CD4-positive, alpha-beta T cell treated with Interleukin-4 for 4 hours (primary cell): ENCODE data around the gene HSPB7.
"Not testable (repeated sequence)": the region's sequence is repeated elsewhere in the genome, so short reads cannot be mapped to it uniquely, and the experiment has no call there.

Source experiments
- DNase-seq: peaks from one replicate; pipeline ENCODE4 v3.0.0-alpha.2; 2020

HSPB7 gene

GRCh38 chr1:16020878-16021277 is 3.0 kb upstream of the HSPB7 start:
- DNase-seq = not testable (repeated sequence)

DNA sequence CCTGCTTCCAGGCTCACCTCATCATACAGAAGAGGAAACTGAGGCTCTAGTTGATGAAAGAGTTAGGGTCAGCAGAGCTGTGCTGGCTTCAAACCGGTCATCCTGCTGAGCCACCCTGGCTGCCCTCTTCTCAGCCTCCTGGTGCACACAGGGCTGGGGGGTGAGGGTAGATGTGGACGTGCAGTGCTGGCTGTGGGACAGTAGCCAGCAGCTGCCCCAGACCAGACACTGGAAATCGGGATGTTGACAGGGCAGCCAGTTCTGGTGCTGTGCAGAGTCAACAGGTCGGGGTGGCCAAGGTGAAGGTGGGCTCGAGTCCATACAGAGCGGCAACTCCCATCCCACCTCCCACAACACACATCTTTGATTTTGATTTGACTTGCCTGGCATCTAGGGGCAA is 2.5 kb upstream of the HSPB7 start:
- no peak for DNase-seq

- DNase-seq = no peak
Measured at GRCh38 chr1:16019644-16020277, 1.9 kb upstream of the HSPB7 start.

GRCh38 chr1:16018749-16019643 is 1.2 kb upstream of the HSPB7 start:
- no peak for DNase-seq

DNA sequence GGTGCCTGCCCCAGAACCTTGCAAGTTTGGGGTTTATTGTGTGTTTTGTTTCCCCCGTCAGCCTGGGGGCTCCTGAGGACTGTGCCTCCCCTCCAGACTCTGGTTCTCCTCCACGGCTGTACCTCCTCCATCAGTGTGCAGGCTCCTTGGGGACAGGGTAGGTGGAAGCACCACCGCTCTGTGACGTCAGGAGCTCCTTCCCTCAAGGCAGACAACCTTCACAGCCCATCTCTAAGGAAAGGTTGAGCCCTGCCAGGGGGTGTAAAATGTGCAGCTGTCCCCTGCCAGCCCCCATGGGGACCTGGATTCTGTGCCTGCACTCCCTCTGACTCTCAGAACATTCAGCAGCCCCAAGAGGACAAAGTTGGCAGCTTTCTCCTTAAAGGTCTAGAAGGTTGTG is 465 bp upstream of the HSPB7 start:
- DNase-seq = no peak

- DNase-seq = no peak
Measured at GRCh38 chr1:16017076-16017460, 775 bp downstream of the HSPB7 start.

DNA sequence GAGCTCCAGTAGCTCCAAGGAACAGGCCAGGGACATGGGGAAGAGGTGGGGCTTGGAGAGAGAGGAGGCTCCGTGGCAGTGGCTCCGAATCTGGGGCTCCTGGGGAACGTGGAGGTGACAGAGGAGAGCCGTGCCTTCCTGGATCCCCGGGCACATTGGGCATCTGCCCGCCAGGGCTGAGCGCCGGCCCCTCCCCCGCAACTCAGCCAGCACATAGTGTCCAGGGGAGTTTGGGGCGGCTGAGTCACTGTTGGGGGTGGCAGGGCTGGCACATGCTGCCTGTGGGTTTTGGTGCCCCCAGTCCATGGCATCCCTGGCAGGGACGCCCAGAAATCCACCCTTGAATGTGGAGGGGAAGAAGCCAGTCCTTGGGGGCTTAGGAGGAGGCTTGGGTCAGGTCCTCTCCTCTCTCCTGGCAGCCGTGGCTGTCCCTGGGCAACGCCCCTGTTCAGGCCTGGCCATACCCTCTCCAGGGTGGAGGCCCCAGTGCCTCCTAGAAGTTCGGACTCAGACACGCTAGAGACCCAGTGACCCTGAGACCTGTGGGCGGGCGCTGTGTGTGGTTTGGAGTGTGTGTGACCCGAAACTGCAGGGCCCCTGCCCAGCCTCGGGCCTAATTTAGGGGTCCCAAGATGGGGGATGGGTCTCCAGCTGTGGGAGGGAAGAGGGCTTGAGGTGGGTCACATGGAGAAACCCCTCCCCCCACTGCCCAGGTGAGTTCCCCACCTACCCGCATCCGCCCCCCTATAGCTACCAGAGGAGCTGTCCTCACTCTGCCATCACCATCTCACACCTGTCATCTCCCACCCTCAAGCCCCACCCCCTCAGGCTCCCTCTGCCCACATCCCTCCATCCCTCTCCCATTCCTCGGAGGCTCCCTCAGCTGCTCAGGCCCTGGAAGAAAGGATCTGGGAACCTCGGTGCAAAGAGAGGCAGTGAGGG is 1.6 kb downstream of the HSPB7 start:
- no peak for DNase-seq

- DNase-seq = no peak
Measured at GRCh38 chr1:16015491-16015890, 2.4 kb downstream of the HSPB7 start.

DNA sequence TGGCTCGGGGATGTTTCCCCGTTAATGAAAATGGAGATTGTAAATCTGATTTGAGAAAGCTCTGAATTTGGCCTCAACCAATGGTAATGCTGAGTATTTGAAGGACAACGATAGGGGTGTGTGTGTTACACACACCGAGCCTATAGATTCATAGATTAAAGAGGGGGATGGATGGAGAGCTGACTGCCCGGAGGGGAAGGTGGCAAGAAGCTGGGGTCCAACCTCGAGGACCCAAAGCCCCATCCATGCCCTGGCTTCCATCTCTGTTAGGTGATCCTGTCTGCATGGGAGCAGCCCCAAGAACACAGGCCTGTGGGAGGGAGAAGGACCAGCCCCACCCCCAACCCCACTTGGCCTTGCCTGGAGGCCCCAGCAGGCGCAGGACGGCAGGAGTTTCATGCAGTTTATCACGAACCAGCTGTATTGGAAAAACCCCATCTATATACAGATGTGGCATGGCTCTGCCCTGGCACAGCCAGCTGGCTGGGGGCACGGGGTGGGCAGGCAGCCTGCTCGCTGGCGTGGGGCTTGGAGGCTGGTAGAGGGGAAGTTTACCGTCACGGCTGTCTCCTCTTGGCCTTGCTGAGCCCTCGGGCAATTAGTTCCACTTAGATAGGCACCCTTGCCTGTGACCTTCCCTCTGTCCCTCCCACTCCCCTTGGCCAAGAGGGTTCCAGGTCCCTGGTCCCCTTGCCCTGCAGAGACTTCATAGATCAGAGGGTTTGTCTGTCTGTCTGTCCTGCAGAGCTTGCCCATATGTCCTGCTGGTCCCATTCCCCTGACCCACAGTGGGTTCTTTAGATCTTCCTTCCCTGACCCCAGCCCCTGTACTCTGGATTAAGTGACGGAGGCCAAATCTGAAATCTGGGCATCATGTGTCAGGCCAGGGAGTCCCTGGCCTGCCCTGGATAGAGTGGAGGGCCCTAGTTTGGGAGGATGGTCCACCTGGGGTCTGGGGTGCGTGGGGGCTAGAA is 3.0 kb downstream of the HSPB7 start:
- DNase-seq = no peak

DNA sequence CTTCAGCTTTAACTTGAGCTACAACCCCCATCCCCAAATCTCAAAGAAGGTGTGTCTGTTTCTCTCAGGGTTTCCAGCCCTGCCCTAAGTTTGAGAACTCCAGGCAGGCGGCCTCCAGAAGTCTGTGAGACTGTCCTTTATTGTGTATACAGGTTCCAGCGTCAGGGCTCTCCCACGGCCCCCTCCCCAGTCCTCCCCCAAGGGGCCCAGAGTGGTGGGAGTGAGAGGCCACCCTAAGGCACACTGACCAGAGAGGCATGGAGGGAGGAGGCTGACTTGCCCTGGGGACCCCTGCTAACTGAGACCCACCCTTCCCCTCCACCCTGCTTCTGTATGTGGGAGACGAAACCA is 4.0 kb downstream of the HSPB7 start:
- no peak for DNase-seq

GRCh38 chr1:16013220-16013907 is 4.5 kb downstream of the HSPB7 start:
- peak; percentile 25 for DNase-seq

DNA sequence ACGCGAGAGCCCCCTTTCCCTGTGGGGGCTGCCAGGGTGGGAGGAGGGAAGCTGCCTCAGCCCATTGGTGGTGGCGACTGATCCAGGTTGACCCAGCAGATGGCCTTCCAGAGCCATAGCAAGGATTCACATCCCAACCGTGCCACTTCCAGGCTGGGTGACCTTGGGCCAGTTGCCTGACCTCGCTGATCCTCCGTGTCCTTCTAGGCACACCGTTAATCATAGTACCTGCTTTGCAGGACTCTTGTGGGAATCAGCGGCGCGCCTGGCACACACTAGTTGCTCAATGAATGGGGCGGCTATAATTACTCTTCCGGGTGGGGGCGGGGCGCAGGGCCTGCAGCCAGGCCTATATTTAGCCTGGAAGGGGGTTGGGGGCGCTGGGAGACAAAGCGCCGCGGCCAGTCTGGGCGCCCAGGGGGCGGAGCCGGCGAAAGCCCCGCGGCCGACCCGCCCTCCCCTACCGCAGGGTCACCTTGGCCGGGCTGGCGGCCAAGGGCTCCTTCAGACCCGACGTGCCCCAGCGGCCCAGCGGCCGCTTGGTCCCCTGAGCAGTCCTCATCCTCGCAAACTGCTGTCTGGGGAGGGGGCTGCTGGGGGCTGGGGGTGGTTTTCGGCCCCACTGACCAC is 5.1 kb downstream of the HSPB7 start:
- no peak for DNase-seq

GRCh38 chr1:16011936-16012589 is 5.8 kb downstream of the HSPB7 start:
- no peak for DNase-seq

GRCh38 chr1:16010837-16011236 is 7.0 kb downstream of the HSPB7 start:
- no peak for DNase-seq

DNA sequence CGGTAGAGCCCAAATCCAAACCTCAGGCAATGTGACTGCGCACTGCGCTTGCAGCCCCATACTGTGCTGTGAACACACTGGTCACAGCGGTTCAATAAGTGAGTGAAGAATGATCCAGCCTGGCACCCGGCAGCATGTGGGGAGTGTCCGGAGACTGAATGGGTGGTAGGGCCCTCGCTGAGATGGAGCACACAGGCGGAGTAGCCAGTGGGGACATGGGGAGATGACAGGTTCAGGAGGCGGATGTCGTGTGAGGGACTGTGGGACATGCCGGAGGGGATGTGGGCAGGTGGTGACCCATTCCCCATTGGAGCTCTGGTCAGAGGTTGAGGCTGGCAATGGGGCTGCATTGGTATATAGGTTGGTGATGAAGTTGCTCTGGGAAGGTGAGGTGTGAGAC is 8.2 kb downstream of the HSPB7 start:
- no peak for DNase-seq

GRCh38 chr1:16009030-16009460 is 8.8 kb downstream of the HSPB7 start:
- peak; percentile 61 for DNase-seq

DNA sequence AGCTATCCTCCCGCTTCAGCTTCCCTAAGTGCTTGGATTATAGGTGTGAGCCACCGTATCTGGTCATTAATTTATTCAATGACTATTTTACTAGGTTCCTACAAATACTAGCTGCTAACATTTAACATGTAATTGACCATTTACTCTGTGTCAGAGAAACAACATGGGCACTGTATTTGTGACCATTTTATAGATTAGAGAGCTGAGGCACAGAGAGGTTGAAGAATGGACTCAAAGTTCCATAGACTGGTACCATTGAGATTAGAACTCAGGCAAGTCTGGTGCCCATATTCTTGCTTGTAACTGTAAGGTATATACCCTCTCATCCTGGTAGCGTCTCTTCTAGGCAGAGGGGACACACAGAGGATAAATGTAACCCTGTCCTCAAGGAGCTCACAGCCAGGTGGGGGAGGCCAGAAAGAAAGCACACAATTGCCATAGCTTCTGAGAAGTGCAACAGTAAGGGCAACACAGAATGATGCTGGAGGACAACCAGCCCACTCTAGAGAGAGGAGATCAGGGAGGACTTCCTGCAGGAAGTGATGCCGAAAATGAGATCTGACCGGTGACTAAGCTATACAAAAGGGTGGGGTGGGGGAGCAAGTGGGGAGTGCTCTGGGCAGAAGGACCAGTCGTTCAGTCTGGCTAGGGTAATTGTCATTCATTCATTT is 10.0 kb downstream of the HSPB7 start:
- no peak for DNase-seq

- no peak for DNase-seq
Measured at GRCh38 chr1:16006552-16007485, 11.0 kb downstream of the HSPB7 start.

GRCh38 chr1:16006010-16006409 is 11.8 kb downstream of the HSPB7 start:
- no peak for DNase-seq
